Stimulated activated CD8-positive, alpha-beta memory T cell treated with anti-CD3 and anti-CD28 coated beads, Interleukin-15, amount 100 ng/mL, for 24 hours (primary cell): ENCODE data around the gene NKX1-2.
A peak's percentile ranks its signal among the peaks of the same experiment; 100 is the strongest.
"Not testable (repeated sequence)": the region's sequence is repeated elsewhere in the genome, so short reads cannot be mapped to it uniquely, and the experiment has no call there.

ENCODE experiments used
- DNase-seq: peaks from one replicate; pipeline ENCODE4 v3.0.0-alpha.2; 2020; ENCODE audit warnings: low read depth

NKX1-2 gene

GRCh38 chr10:124449170-124450011 lies 444 bp downstream of the NKX1-2 start:
- DNase-seq, result no peak

- DNase-seq, result no peak
Observed at GRCh38 chr10:124448696-124449169, 1.1 kb downstream of the NKX1-2 start.

GRCh38 chr10:124447751-124448466 lies 1.9 kb downstream of the NKX1-2 start:
- DNase-seq, result no peak

GRCh38 chr10:124446830-124447750 lies 2.7 kb downstream of the NKX1-2 start:
- DNase-seq, result no peak

- not testable (repeated sequence) for DNase-seq
Observed at GRCh38 chr10:124441694-124442093, 8.1 kb downstream of the NKX1-2 start.

- DNase-seq, result no peak
Observed at GRCh38 chr10:124436191-124436638, 13.6 kb downstream of the NKX1-2 start.

- not testable (repeated sequence) for DNase-seq
Observed at GRCh38 chr10:124435683-124436082, 14.2 kb downstream of the NKX1-2 start.

- DNase-seq, result no peak
Observed at GRCh38 chr10:124433461-124433860, 16.4 kb downstream of the NKX1-2 start.

GRCh38 chr10:124430077-124430476 lies 19.8 kb downstream of the NKX1-2 start:
- DNase-seq, result no peak

- DNase-seq, result no peak
Observed at GRCh38 chr10:124429576-124429975, 20.3 kb downstream of the NKX1-2 start.

GRCh38 chr10:124428207-124428777 lies 21.5 kb downstream of the NKX1-2 start:
- DNase-seq, result no peak

GRCh38 chr10:124425227-124425962 lies 24.4 kb downstream of the NKX1-2 start:
- DNase-seq, result no peak

- no peak for DNase-seq
Observed at GRCh38 chr10:124423813-124424212, 26.0 kb downstream of the NKX1-2 start.

- no peak for DNase-seq
Observed at GRCh38 chr10:124422742-124423141, 27.1 kb downstream of the NKX1-2 start.

- DNase-seq, result no peak
Observed at GRCh38 chr10:124420254-124420653, 29.6 kb downstream of the NKX1-2 start.

GRCh38 chr10:124419635-124420034 lies 30.2 kb downstream of the NKX1-2 start:
- no peak for DNase-seq

GRCh38 chr10:124418726-124419501 lies 30.9 kb downstream of the NKX1-2 start, which contains the start of gene OAT:
Gene OAT (minus strand): TSS chr10:124418923. CDS start chr10:124412171, 6,752 bp downstream.
- peak; percentile 87 for DNase-seq

- DNase-seq, result peak; percentile 10
Observed at GRCh38 chr10:124417895-124418725, 31.7 kb downstream of the NKX1-2 start.

- no peak for DNase-seq
Observed at GRCh38 chr10:124416733-124417132, 33.1 kb downstream of the NKX1-2 start.
